ENCODE results near the gene ARHGAP26.
A peak's percentile ranks its signal among the peaks of the same experiment; 100 is the strongest.

Gene ARHGAP26, protein sequence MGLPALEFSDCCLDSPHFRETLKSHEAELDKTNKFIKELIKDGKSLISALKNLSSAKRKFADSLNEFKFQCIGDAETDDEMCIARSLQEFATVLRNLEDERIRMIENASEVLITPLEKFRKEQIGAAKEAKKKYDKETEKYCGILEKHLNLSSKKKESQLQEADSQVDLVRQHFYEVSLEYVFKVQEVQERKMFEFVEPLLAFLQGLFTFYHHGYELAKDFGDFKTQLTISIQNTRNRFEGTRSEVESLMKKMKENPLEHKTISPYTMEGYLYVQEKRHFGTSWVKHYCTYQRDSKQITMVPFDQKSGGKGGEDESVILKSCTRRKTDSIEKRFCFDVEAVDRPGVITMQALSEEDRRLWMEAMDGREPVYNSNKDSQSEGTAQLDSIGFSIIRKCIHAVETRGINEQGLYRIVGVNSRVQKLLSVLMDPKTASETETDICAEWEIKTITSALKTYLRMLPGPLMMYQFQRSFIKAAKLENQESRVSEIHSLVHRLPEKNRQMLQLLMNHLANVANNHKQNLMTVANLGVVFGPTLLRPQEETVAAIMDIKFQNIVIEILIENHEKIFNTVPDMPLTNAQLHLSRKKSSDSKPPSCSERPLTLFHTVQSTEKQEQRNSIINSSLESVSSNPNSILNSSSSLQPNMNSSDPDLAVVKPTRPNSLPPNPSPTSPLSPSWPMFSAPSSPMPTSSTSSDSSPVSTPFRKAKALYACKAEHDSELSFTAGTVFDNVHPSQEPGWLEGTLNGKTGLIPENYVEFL

GRCh38 chr5:142769793-142770649 is at the start of gene ARHGAP26:
Gene ARHGAP26, plus strand, starts transcription at chr5:142770377. Its CDS starts 385 bp downstream, at chr5:142770762.
- DNase-seq = peak; percentile 83

DNA sequence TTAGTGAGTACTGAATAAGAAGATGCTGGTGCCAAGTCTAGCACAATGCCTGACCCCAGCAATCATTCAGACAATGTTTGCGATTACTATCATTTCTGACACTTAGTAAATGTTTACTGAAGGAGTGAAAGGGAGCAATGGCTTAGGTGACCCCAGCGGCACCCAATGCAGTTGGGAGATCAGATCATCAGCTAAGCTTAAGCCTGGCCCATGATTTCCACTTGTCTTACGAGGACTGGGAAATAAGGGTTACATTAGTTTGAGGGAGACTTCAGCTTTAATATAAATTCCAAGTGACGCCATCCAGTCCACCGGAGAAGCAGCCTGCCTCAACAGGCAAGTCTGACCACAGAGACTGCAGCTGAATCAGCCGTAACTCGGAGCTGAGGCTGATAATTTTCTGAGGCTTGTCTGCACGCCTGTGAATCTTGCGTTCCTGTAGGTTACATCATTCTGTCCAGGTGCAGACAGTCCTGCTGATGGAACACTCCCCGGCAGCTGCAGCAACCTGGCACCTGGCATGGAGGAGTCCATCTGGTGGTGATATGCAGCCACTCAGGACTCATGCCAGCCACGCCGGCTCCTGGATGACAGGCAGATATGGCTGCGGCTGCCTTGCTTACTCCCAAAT is 49.4 kb upstream of the ARHGAP26 start:
- DNase-seq = no peak

DNA sequence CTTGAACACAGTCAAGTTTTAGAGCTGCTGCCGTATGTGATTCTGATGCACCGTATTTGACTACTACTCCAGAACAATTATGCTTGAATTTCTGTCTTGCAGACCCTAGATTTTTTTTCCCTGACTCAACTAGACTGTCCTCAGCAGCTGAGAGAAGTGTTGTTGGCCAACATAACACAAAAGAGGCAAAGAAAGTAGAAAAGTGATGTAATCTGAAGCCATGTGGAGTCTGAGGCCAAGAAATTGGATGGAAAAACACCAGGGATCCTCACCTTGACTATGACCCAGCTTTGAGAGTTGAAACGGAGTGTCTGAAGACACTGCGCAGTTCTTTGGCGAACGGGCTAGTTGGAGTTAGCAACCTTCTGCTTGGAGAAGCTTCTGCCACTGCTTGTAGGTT is 48.0 kb upstream of the ARHGAP26 start:
- no peak for DNase-seq

- DNase-seq = no peak
Observed at GRCh38 chr5:142722896-142723295, 47.3 kb upstream of the ARHGAP26 start.

GRCh38 chr5:142724821-142725220 is 45.4 kb upstream of the ARHGAP26 start:
- no peak for DNase-seq

DNA sequence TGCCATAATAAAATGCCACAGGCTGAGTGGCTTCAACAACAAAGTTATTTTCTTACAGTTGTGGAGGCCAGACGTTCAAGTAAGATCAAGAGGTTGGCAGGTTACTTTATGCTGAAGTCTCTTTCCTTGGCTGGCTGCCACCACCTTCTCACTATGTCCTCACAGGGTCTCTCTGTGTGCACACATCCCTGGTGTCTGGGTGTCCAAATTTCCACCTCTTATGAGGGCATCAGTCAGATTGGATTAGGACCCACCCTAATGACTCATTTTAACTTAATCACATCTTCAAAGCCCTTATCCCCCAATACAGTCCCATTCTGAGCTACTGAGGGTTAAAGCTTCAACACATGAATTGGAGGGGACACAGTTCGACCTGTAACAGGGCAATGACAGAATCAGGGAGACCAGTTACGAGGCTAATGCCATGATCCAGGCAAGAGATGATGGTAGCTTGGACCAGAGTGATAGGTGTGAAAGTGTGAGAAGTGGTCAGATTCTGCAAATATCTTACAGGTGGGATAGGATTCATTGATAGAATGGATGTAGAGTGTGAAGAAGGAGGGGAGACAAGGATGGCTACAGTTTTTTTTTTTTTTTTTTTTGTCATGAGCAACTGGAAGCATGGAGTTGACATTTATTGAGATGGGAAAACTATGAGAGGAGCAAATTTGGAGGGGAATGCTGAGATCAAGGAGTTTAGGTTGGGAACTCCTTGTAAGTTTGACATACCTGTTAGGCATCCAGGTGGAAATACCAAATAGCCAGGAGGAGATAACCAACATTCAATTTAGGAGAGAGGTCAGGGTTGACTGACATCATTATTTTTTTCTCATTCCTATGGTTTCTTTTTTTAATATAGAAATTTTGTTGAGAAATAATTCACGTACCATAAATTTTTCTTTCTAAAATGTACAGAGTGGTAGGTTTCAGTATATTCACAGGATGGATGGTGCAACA is 44.7 kb upstream of the ARHGAP26 start:
- no peak for DNase-seq

DNA sequence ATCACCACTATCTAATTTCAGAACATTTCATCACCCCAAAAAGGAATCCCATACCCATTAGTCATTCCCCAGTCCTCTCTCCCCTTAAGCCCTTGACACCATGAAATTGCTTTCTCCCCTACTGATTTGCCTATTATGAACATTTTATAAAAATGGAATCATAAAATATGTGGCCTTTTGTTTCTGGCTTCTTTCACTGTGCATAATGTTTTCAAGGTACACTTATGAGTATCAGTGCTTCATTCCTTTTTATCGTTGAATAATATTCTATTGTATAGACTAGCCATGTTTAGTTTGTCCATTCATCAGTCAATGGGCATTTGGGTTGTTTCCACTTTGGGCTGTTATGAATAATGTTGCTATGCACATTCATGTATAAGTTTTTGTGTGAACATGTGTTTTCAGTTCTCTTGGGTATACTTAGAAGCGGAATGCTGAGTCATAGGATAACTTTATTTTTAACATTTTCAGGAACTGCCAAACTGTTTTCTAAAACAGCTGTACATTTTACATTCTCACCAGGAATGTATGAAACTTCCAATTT is 43.9 kb upstream of the ARHGAP26 start:
- no peak for DNase-seq

DNA sequence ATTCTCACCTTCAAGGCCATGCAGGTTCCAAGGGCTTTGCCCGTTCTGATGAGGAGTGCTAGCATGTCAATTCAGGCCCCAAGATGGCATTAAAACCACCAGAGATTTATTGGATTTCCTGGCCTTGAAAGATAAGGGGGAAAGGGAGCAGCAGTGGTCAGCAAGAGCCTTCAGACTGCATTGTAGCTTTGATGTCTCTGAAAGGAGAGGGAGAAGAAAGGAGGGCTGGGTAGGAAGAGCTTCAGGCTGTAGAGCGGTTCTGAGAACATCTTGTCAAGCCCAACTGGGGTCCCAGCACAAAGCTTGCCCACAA is 42.5 kb upstream of the ARHGAP26 start:
- DNase-seq = no peak

DNA sequence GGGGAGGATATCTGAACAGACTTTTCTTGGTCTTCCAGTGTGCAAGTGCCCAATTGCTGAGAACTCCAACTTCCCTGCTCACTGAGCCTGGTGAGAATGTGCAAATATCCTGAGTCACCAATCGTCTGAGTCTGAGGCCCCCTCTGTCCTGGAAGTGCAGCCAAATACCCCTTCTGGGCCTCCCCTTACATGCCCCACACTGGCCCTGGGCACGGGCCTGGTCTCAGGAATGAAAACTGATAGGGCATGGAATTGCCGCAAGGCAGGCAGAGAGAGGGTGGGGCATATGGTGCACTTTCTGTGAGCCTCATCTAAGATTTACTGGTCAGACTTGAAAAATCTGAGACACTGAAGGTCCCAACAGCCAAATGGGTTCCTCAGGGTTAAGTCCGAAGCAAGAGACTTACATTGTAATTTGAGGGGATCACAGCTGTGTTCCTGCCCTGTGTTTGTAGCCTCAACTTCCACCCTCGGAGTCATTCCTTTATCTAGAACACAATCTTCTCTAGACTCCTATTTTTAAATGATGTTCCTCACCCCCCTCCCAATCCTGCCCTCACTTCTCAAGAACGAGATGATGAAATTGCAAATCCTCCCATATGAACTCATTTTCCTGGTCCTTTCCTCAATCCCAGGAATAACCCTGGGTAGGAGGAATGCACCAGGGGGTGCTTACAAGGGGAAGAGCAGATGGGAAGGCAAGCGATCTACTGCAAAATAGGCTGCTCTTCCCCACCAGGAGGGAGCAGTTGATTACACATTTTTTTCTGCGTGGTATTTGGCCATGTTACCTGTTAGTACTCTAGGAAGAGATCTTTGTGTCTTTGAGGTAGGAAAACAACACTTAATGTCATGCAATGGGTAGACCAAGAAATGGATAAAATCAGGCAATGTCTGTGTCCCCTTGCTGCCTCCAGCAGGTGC is 34.6 kb upstream of the ARHGAP26 start:
- no peak for DNase-seq

GRCh38 chr5:142736247-142736632 is 33.9 kb upstream of the ARHGAP26 start:
- no peak for DNase-seq

DNA sequence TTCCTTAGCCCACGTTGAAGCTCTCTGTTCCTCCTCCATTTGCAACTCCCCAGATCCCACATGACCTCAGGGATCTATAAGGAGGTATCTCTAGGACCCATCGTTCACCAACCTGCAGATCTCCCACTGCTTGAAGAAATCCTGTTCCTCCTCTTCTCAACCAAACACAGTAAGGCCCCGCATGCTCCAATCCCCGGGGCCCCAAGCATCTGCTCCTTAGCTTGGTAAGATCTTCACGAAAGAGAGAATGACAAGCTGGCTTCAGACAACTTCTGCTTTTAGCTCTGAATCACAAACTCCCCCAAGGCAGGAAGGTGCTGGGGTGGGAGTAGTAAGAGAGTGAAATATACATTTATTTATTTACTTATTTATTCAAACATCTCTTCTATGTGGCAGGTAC is 33.0 kb upstream of the ARHGAP26 start:
- no peak for DNase-seq

- no peak for DNase-seq
Observed at GRCh38 chr5:142740474-142741242, 29.5 kb upstream of the ARHGAP26 start.

DNA sequence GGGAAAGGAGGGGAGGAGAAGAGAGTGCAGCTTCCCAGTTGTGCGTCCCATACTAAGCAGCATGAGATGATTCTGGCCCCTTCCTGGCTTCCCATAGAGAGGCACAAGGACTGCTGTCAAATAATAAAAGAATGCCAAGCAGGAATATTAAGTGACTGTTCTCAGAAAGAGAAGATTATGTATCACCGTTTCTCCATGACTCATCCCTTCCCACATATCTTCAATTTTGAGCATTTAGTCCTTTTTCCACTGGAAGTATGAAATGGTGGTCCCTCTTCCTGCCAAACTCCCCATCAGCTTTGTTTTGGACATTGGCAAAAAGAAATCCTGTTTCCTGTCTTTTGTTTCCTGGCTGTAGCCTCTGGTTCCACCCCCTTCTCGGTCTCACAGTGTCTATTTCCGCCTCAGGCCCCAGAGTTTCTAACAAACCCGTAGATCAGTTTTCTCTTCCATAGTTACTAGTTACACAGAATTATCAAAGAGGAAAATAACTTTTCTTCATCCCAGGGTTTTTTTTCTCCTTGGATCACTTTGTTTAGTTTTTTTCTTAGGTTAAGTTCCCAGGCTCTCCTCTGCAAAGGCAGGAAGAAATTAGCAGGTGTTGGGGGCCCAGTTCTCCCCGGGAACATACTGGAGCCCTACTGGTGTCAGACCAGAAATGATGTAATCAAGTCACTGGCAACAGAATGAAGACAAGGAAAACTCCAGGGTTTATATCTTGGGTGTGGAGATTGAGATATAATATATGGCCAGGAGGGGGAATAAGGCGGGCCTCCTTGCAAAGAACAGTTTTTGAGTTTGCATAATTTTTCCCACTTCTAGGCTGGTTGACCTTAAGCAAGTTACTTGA is 26.4 kb upstream of the ARHGAP26 start:
- no peak for DNase-seq

DNA sequence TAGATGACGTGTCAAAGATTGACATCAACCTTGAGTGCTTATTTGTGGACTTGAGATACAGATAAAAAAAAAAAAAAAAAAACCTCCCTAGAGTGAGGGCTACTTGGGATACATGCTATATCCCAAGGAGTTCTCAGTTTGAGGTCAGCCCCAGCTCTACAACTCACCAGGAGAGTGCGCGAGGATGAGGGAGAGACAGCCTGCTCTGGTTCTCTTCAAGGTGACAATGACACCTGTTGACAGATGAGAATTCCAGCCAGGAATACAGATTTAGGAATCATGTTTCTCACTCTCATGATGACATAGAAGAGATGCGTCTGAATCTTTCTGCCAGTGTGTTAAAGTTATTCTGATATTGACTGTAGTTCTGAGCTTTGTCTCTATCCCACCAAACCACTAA is 24.9 kb upstream of the ARHGAP26 start:
- DNase-seq = no peak

- no peak for DNase-seq
Observed at GRCh38 chr5:142746532-142747433, 23.4 kb upstream of the ARHGAP26 start.

- DNase-seq = no peak
Observed at GRCh38 chr5:142748132-142748531, 22.0 kb upstream of the ARHGAP26 start.

- peak; percentile 21 for DNase-seq
Observed at GRCh38 chr5:142748568-142749249, 21.5 kb upstream of the ARHGAP26 start.
